HG03280 (cell line): ENCODE data around the gene MEOX1.

Experiments used
- ATAC-seq: cut with Tn5 transposase; IDR thresholded peaks from one replicate; pipeline ENCODE4 v1.9.1; 2021; ENCODE audit warnings: mild to moderate bottlenecking, moderate library complexity; ENCODE audit not compliant: unreplicated experiment

MEOX1 gene

GRCh38 chr17:43659823-43660617, 1.7 kb downstream of the MEOX1 start:
- ATAC-seq = no peak

GRCh38 chr17:43658900-43659299, 2.8 kb downstream of the MEOX1 start:
- no peak for ATAC-seq

DNA sequence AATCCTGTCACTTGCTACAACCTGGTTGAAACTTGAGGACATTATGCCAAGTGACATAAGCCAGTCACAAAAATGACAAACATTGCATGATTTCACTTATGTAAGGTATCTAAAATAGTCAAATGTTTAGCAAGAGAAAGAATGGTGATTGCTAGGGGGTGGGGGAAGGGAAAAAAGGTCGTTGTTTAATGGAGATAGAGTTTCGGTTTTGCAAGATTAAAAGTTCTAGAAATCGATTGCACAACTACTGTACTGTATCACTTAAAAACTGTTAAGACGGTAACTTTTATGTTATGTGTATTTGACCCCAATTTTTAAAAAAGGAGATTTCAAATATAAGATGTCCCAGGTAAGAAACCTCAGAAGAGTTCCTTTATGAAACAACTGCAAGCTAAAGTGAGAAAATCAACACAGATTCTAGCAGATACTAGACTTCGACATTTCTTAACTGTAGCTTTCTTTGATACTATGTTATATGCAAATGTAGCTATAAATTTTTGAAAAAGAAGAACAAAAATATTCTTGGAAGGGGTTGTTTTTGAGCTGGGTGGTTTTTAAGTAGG, 5.9 kb downstream of the MEOX1 start:
- no peak for ATAC-seq

DNA sequence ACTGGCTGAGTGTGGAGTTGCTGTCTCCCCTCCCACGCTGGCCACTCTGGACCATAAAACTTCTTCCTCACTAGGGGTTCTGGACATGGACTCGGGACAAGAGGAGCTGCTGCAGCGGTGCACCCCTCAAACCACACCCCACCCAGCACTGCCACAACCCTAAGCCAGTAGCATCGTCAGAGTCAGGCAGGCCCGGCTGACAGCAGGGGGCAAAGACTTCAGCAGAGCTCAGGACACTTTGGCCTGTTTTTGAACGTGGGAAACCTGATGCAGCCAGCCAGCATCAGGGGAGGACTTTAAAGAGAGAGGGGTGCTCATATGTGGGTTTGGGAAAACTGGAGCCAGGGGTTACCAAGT, 9.6 kb downstream of the MEOX1 start:
- ATAC-seq = no peak

DNA sequence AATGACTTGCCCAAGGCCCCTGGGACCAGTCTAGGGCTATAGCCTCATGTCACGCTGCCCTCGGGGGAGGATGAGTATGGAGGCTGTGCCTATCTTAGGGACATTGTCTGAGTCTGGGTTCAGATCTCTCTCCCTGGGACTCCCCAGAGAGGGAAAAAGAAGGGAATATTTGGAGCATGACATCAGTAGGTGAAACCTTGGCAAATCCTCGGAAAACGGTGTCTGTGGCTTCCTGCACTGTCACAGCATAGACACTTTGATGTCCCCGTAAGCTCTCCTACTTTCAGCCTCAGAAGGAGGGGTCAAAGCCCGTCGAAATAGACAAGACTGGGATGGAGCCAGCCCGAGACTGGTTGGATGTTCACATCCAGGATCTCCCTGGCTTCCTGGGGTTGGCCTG, 11.3 kb downstream of the MEOX1 start:
- ATAC-seq = no peak

DNA sequence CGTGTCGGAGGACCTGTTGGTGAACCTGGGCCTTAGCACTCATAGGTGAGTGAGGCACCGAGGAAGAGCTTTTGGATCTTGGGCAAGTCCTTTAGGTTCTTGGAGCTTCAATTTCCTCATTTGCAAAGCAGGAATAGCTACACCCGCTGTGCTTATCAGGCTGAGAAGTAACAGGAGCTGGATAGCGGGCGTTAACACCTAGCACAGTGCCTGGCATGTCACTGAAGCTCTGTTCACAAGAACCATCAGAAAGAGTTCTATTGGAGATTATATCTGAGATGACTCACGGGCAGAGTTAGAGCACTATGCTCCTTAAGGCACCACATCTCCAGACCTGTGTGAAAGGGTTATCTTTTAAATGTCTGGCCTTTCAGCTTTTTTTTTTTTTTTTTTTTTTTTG, 12.8 kb downstream of the MEOX1 start:
- no peak for ATAC-seq

GRCh38 chr17:43645765-43646481, 15.8 kb downstream of the MEOX1 start:
- ATAC-seq = no peak

- no peak for ATAC-seq
Observed at GRCh38 chr17:43645450-43645764, 16.3 kb downstream of the MEOX1 start.

GRCh38 chr17:43644081-43644480, 17.6 kb downstream of the MEOX1 start:
- no peak for ATAC-seq

GRCh38 chr17:43641416-43641815, 20.3 kb downstream of the MEOX1 start:
- no peak for ATAC-seq

- no peak for ATAC-seq
Observed at GRCh38 chr17:43640491-43641252, 21.1 kb downstream of the MEOX1 start.

DNA sequence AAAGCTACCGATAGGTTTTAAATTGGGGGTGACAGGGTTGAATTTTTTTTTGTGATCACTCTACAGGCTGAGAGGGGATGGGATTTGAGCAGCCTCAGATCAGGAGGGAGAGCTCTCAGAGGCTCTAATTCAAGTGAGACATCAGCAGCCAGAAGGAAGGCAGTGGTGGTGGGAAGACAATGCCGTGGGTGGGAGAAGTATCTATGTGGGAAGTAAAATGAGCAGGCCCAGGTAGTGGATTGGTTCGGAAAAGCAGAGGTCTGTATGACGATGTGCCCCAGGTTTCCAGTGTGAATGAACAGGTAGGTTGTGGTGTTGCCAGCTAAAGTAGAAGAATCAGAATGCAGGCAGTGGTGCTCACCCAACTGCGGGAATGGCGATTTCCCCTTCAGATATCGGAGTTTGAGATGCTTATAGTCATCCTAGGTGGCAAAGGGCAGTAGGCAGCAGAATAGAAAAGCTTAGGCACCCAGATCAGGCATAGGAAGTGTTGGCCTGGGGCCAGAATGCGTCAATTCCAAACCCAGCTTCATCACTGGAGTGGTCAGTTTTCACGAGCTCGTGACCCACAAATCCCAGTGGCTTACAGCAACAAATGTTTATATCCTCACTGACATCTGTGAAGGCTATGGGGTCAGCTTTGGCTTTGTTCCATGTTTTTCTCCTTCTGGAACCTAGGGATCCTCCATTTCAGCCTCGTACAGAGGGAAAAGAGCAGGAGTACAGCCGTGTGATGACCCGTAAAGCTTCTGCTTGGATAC, 24.0 kb downstream of the MEOX1 start:
- ATAC-seq = no peak

- ATAC-seq = no peak
Observed at GRCh38 chr17:43636426-43636825, 25.3 kb downstream of the MEOX1 start.

- ATAC-seq = no peak
Observed at GRCh38 chr17:43634591-43635125, 27.1 kb downstream of the MEOX1 start.

DNA sequence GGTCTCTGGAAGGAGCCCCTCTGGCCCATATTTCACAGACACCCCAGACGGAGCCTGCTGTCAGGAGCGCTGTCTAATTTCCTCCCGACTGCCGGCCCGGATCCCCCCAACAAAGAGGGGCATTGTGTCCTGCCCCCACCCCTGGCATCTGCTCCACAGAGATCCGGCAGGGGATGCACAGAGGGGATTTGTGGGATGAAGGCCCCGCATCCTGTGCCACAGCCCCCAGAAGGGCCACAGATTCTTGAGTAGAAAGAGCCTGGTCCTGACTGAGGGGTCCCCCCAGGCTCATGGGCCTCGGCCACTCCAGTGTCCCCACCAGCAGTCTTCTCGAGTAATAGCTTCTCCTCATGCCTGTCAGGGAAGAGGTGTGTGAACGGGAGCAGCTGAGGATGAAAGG, 29.5 kb downstream of the MEOX1 start:
- no peak for ATAC-seq

- no peak for ATAC-seq
Observed at GRCh38 chr17:43631429-43631828, 30.3 kb downstream of the MEOX1 start.

- no peak for ATAC-seq
Observed at GRCh38 chr17:43628089-43628650, 33.6 kb downstream of the MEOX1 start.

DNA sequence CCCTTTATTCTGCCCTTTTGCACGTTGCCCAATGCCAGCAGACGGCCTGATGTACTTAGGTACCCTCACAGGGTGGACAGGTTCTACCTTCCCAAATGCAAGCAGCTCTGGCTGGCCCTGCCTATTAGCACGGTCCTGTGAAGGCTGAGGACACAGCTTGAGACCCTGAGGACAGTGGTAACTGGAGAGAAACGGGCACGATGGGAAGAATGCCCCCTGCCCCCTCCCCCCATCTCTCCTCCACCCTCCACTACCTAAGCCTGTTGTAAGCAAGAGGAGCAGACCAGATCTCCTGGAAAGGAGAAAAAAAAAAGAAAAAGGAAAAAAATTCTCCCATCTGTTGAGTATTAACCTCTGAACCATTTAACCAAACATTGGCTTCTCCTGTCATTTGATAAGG, 34.1 kb downstream of the MEOX1 start:
- no peak for ATAC-seq

GRCh38 chr17:43626023-43626422, 35.7 kb downstream of the MEOX1 start:
- ATAC-seq = no peak

- ATAC-seq = no peak
Observed at GRCh38 chr17:43625606-43626005, 36.1 kb downstream of the MEOX1 start.
